Heart right ventricle (tissue), 16 donors: ENCODE measurements around the gene CFAP97D1. TPM values are rescaled to one million over a fixed set of nuclear protein-coding genes. Genes with fewer than 3 reads are reported as not detected.
A peak's percentile ranks its signal among the peaks of the same experiment; 100 is the strongest.

Experiments
- ATAC-seq, 8 donors: fragments of 200-7000 bp; cut with Tn5 transposase; one replicate each; pipeline ENCODE4 v1.9.1; 2020; ENCODE audit warnings: mild to moderate bottlenecking in 8 of 8, moderate library complexity in 8 of 8, moderate number of reproducible peaks in 1 of 8
- DNase-seq, 2 donors: peaks; one replicate each; pipeline ENCODE4 v3.0.0-alpha.2; 2020
- H3K27ac ChIP-seq, 10 donors: fragments of 200-600 bp; sonication (generic) in 2 of 10; one replicate each; pipeline versions ENCODE4 v1.5.0 to v1.8.0; 2020 to 2022; ENCODE audit warnings: mild to moderate bottlenecking in 3 of 10
- H3K27me3 ChIP-seq, 7 donors: fragments of 200-600 bp; one replicate each; pipeline ENCODE4 v1.8.0; 2021 to 2022; ENCODE audit warnings: mild to moderate bottlenecking in 2 of 7
- H3K36me3 ChIP-seq, 9 donors: fragments of 200-600 bp; sonication (generic) in 1 of 9; one replicate each; pipeline versions ENCODE4 v1.5.0 to v1.8.0; 2020 to 2022; ENCODE audit warnings: mild to moderate bottlenecking in 2 of 9
- H3K4me1 ChIP-seq, 9 donors: fragments of 200-600 bp; sonication (generic) in 1 of 9; one replicate each; pipeline versions ENCODE4 v1.5.0 to v1.8.0; 2020 to 2022; ENCODE audit warnings: mild to moderate bottlenecking in 4 of 9
- H3K4me3 ChIP-seq, 10 donors: fragments of 200-600 bp; sonication (generic) in 2 of 10; one replicate each; pipeline versions ENCODE4 v1.5.0 to v1.8.0; 2020 to 2022; ENCODE audit warnings: mild to moderate bottlenecking in 7 of 10, moderate library complexity in 2 of 10
- H3K9me3 ChIP-seq, 11 donors: fragments of 200-600 bp in 10 of 11; sonication (generic) in 2 of 11; one replicate each; pipeline versions ENCODE4 v1.5.0 to v1.8.0; 2013 to 2022; ENCODE audit warnings: mild to moderate bottlenecking in 2 of 11, control low read depth in 1 of 11, moderate library complexity in 1 of 11
- WGBS, 2 donors: extraction: QIAGEN DNeasy Blood & Tissue Kit; methylation state at CpG; one replicate each; pipeline ENCODE4 v1.1.7; 2013; ENCODE audit warnings: inconsistent platforms in 1 of 2; 5-methylcytosine and 5-hydroxymethylcytosine counted together
- intact Hi-C, 10 donors: fragments of 100-400 bp; cut with DNase I; formaldehyde crosslinking; loops; one replicate each; pipeline versions ENCODE4 v1.11.1 to v1.14.2; 2022
- polyA plus RNA-seq, 2 donors: library from polyadenylated mRNA; stranded (reverse); fragments of 200-250 nt; gene quantifications; one replicate each; pipeline ENCODE4 v1.2.3, GENCODE V29; 2013
- total RNA-seq, 10 donors: library from RNA; stranded (reverse); fragmentation: NEBNext Ultra II Directional in 3 of 10; extraction: Animal tissue kit (Norgen Biotek cat#: 25700) in 3 of 10; gene quantifications; one replicate each; pipeline versions ENCODE4 v1.2.1 to v1.2.4, GENCODE V29; 2021 to 2023
- TF ChIP-seq, protein P1 (sequence below), 9 donors: fragments of 200-600 bp; sonication (generic) in 2 of 9; IDR thresholded peaks; one replicate each; pipeline versions ENCODE4 v1.5.0 to v1.8.0; 2021 to 2022; ENCODE audit warnings: antibody characterized with exemption in 9 of 9, mild to moderate bottlenecking in 5 of 9, moderate library complexity in 1 of 9
- donor health status: Arrhythmogenic right ventricular cardiomyopathy.
- donor health status: ischemic (EF 13 %, LVEDD 7.1; RV severe dilation, severe dysfunction).
- donor health status: healthy with polysubstance abuse.
- donor health status: DM: no; HTN: yes; CAD: no.
- donor health status: DM: no; HTN: no; CAD: no.
- donor health status: ischemic (EF 25% LVEDD 6.9; RV normal size, moderate dysfunction).
- donor health status: ischemic (EF 25% LVEDD 5.7; RV mildly dilated, moderate dysfunction).
- donor health status: healthy.
- donor health status: DM: yes; HTN: yes; CAD: no.
- donor health status: Ischemic cardiomyopathy.
- donor health status: ischemic (EF 35%, LVEDD 5.7; RV mildly dilated, moderate dysfunction).
- donor health status: nonischemic (EF 11% LVEDD 7.7; RV severe dilation, severe dysfunction).
- donor health status: DM: yes; HTN: yes; CAD: no.
- donor health status: PGD.
- donor health status: ischemic (EF 29% LVEDD 5.4; RV normal size, mild dysfunction).
- donor health status: nonischemic (EF 23%, LVEDD 6.1; RV moderate dilation, normal function).

Gene CFAP97D1
- total and polyA plus RNA-seq, 12 donors: 0.07 to 0.09 (median 0.09) TPM; not detected in 9

GRCh38 chr17:43769426-43769825 lies 10.8 kb upstream of the CFAP97D1 start:
- peaks cover 13 to 92% (median 42%) of the 10 kb centered on the region in 9 donors for H3K4me1 ChIP-seq

DNA sequence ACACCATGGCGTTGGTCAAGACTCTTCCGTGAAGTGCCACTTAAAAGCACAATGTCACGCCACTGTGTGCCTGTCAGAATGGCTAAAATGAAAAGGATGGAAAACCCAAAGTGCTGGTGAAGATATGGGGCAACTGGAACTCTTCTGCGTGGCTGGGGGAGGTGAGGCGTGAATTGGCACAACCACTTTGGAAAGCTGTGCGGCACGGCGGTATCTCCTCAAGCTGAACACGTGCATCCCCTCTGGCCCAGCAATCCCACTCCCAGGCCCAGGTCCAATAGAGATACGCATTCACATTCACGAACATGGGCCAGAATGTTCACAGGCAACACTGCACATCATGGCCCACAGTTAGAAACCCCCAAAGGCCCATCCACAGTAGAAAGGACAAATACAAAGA lies 10.4 kb upstream of the CFAP97D1 start:
- no peaks in the 10 kb centered on the region for H3K9me3 ChIP-seq
- peak overlapping the region in 3 of 10 donors; percentile 11 to 76 (median 13) for H3K27ac ChIP-seq
- TF ChIP-seq, protein P1, sequence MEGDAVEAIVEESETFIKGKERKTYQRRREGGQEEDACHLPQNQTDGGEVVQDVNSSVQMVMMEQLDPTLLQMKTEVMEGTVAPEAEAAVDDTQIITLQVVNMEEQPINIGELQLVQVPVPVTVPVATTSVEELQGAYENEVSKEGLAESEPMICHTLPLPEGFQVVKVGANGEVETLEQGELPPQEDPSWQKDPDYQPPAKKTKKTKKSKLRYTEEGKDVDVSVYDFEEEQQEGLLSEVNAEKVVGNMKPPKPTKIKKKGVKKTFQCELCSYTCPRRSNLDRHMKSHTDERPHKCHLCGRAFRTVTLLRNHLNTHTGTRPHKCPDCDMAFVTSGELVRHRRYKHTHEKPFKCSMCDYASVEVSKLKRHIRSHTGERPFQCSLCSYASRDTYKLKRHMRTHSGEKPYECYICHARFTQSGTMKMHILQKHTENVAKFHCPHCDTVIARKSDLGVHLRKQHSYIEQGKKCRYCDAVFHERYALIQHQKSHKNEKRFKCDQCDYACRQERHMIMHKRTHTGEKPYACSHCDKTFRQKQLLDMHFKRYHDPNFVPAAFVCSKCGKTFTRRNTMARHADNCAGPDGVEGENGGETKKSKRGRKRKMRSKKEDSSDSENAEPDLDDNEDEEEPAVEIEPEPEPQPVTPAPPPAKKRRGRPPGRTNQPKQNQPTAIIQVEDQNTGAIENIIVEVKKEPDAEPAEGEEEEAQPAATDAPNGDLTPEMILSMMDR (IDR thresholded peaks at IDR 0.05): no peak
- H3K27me3 ChIP-seq: no peaks in the 10 kb centered on the region
- peaks cover 13 to 92% (median 46%) of the 10 kb centered on the region in 9 donors for H3K4me1 ChIP-seq
- intact Hi-C loops: loop anchor here in 4 of 10 donors (5.0 to 10.0 kb wide), 2 partner anchors 77 to 195 kb away; partner anchors contain the start of gene CD300LG (in 1 of the 4)
- DNase-seq: no peak
- H3K36me3 ChIP-seq: peaks cover 0 to 99% (median 68%) of the 10 kb centered on the region in 9 donors
- 81 to 84% methylated on average over 11 of the region's 11 CpGs for WGBS, 2 donors
- H3K4me3 ChIP-seq: no peak overlapping the region
- peak in 4 of 8 donors; percentile 3 to 46 (median 6) for ATAC-seq

More at GRCh38 chr17:43769426-43769825, 10.8 kb upstream of the CFAP97D1 start:
- Histone ChIP-seq H3K9me3 (no peaks in the 10 kb centered on the region), H3K27me3 (no peaks in the 10 kb centered on the region), H3K36me3 (peaks cover 0 to 95% (median 64%) of the 10 kb centered on the region in 9 donors), H3K27ac (peak overlapping the region in 8 of 10 donors; percentile 10 to 76 (median 16)), H3K4me3 (no peak overlapping the region)
- DNase-seq: no peak
- intact Hi-C loops: loop anchor here in 4 of 10 donors (5.0 to 10.0 kb wide), 2 partner anchors 78 to 195 kb away; partner anchors contain the start of gene CD300LG (in 1 of the 4)
- ATAC-seq: peak in 3 of 8 donors; percentile 4 to 30 (median 21)
- WGBS, 2 donors: 92 to 95% methylated on average over 16 of the region's 16 CpGs
- TF ChIP-seq, protein P1 (IDR thresholded peaks at IDR 0.05): no peak

DNA sequence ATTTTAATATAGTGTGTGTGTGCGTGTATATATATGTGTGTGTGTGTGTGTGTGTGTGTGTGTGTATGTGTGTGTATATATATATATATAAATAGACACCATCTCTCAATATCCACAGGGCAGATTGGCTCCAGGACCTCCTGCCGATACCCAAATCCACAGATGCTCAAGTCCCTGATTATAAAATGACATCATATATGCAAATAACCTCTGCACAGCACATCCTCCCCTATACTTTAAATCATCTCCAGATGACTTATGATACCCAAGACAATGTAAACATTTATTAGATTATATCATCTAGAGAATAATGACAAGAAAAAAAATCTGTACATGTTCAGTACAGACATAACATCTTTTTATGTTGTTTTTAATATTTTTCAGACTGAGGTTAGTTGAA lies 9.3 kb upstream of the CFAP97D1 start:
- Histone ChIP-seq H3K36me3 (peaks cover 0 to 99% (median 70%) of the 10 kb centered on the region in 9 donors), H3K4me1 (peaks cover 13 to 94% (median 56%) of the 10 kb centered on the region in 9 donors)
- no peak for DNase-seq

DNA sequence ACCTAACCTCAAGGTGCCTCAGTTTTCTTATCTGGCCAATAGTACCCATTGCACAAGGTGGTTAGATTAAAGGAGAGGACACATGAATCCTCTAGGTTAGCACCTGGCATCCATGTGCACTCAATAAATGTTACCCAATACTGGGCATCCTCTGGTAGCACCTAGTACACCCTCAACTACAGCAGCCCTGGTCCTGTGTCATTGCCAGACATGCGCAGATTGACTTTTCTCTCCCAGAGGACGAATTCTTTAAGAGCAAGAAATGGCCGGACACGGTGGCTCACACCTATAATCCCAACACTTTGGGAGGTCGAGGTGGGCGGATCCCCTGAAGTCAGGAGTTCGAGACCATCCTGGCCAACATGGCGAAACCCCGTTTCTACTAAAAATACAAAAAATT lies 8.8 kb upstream of the CFAP97D1 start:
- H3K27me3 ChIP-seq: no peaks in the 10 kb centered on the region
- H3K4me3 ChIP-seq: no peak overlapping the region
- 96 to 98% methylated on average over 9 of the region's 9 CpGs for whole genome bisulfite sequencing, 2 donors
- TF ChIP-seq, protein P1 (IDR thresholded peaks at IDR 0.05): no peak
- H3K9me3 ChIP-seq: no peaks in the 10 kb centered on the region
- peaks cover 13 to 94% (median 61%) of the 10 kb centered on the region in 9 donors for H3K4me1 ChIP-seq
- ATAC-seq (no peak), DNase-seq (no peak)
- peaks cover 0 to 97% (median 70%) of the 10 kb centered on the region in 9 donors for H3K36me3 ChIP-seq
- intact Hi-C loops: no loop called here
- no peak overlapping the region for H3K27ac ChIP-seq

More for the DNA sequence above, 9.3 kb upstream of the CFAP97D1 start:
- no peaks in the 10 kb centered on the region for H3K27me3 ChIP-seq
- no peak for ATAC-seq
- TF ChIP-seq, protein P1 (IDR thresholded peaks at IDR 0.05): no peak
- intact Hi-C loops: no loop called here
- 69 to 81% methylated on average over 2 of the region's 2 CpGs for WGBS, 2 donors
- H3K9me3 ChIP-seq: no peaks in the 10 kb centered on the region
- no peak overlapping the region for H3K27ac ChIP-seq
- no peak overlapping the region for H3K4me3 ChIP-seq
